Mesenchymal stem cell (in vitro differentiated cells and primary cell): ENCODE measurements around the gene PPIP5K1.

Source experiments
- DNase-seq: peaks from one replicate; pipeline ENCODE4 v3.0.0-alpha.2; 2013
- H2AFZ ChIP-seq: one replicate; pipeline ENCODE4 v1.6.1; 2013; ENCODE audit warnings: low read depth, mild to moderate bottlenecking, control low read depth, inconsistent platforms, low read length, moderate library complexity
- H2AK5ac ChIP-seq: 2 replicates; pipeline ENCODE4 v1.6.1; 2013; ENCODE audit warnings: low read length, moderate library complexity, mild to moderate bottlenecking, inconsistent platforms; ENCODE audit not compliant: severe bottlenecking
- H2BK120ac ChIP-seq: one replicate; pipeline ENCODE4 v1.6.1; 2013; ENCODE audit warnings: low read depth, mild to moderate bottlenecking, inconsistent platforms, low read length, moderate library complexity
- H2BK12ac ChIP-seq, 2 experiments: one replicate each; pipeline ENCODE4 v1.6.1; 2013; ENCODE audit warnings: inconsistent platforms in 2 of 2, low read length in 2 of 2, mild to moderate bottlenecking in 2 of 2, moderate library complexity in 2 of 2, control low read depth in 1 of 2
- H2BK15ac ChIP-seq: one replicate; pipeline ENCODE4 v1.6.1; 2013; ENCODE audit warnings: mild to moderate bottlenecking, low read depth, inconsistent platforms; ENCODE audit not compliant: poor library complexity, severe bottlenecking
- H2BK5ac ChIP-seq: 2 replicates; pipeline ENCODE4 v1.6.1; 2013; ENCODE audit warnings: low read depth, mild to moderate bottlenecking, low read length, control low read depth, inconsistent platforms; ENCODE audit not compliant: poor library complexity, severe bottlenecking
- H3K14ac ChIP-seq, 2 experiments: one replicate each; pipeline ENCODE4 v1.6.1; 2013; ENCODE audit warnings: inconsistent platforms in 2 of 2, low read length in 2 of 2, control low read depth in 1 of 2, mild to moderate bottlenecking in 1 of 2, moderate library complexity in 1 of 2
- H3K18ac ChIP-seq, 2 experiments: one replicate each; pipeline ENCODE4 v1.6.1; 2013; ENCODE audit warnings: inconsistent platforms in 2 of 2, low read length in 2 of 2, control low read depth in 1 of 2, low read depth in 1 of 2, mild to moderate bottlenecking in 1 of 2
- H3K23ac ChIP-seq, 2 experiments: one replicate each; pipeline ENCODE4 v1.6.1; 2013; ENCODE audit warnings: inconsistent platforms in 2 of 2, low read length in 2 of 2, mild to moderate bottlenecking in 2 of 2, moderate library complexity in 2 of 2, control low read depth in 1 of 2
- H3K27ac ChIP-seq: 2 replicates; pipeline ENCODE4 v1.5.1; 2013; ENCODE audit warnings: mild to moderate bottlenecking, moderate library complexity, low read length, control low read depth, inconsistent platforms; ENCODE audit not compliant: poor library complexity, severe bottlenecking
- H3K27me3 ChIP-seq, 2 experiments: 2 replicates each; pipeline versions ENCODE4 v1.6.1 to v1.7.0; 2013; ENCODE audit warnings: low read length in 2 of 2, mild to moderate bottlenecking in 2 of 2, moderate library complexity in 2 of 2, control low read depth in 1 of 2, inconsistent platforms in 1 of 2; ENCODE audit not compliant: control insufficient read depth in 1 of 2, insufficient read depth in 1 of 2
- H3K36me3 ChIP-seq, 2 experiments: 2 replicates each; pipeline versions ENCODE4 v1.6.1 to v1.7.0; 2013; ENCODE audit warnings: low read length in 2 of 2, control low read depth in 1 of 2, inconsistent platforms in 1 of 2, low read depth in 1 of 2, mild to moderate bottlenecking in 1 of 2; ENCODE audit not compliant: insufficient read depth in 2 of 2, control insufficient read depth in 1 of 2
- H3K4ac ChIP-seq, 2 experiments: one replicate each; pipeline ENCODE4 v1.6.1; 2013; ENCODE audit warnings: inconsistent platforms in 2 of 2, low read length in 2 of 2, mild to moderate bottlenecking in 2 of 2, moderate library complexity in 2 of 2, control low read depth in 1 of 2, low read depth in 1 of 2
- H3K4me1 ChIP-seq: 2 replicates; pipeline ENCODE4 v1.6.1; 2013; ENCODE audit warnings: low read depth, low read length, control low read depth; ENCODE audit not compliant: control insufficient read depth, insufficient read depth
- H3K4me2 ChIP-seq: 2 replicates; pipeline ENCODE4 v1.6.1; 2013; ENCODE audit warnings: low read length, mild to moderate bottlenecking, inconsistent platforms; ENCODE audit not compliant: poor library complexity, severe bottlenecking
- H3K4me3 ChIP-seq, 2 experiments: 2 replicates each; pipeline versions ENCODE4 v1.5.1 to v1.7.0; 2013; ENCODE audit warnings: low read length in 2 of 2, mild to moderate bottlenecking in 2 of 2, control low read depth in 1 of 2, low read depth in 1 of 2; ENCODE audit not compliant: insufficient read depth in 1 of 2
- H3K79me1 ChIP-seq: replicated peaks from 2 replicates; pipeline ENCODE4 v1.6.1; 2013; ENCODE audit warnings: mild to moderate bottlenecking, control low read depth, low read length, inconsistent platforms; ENCODE audit not compliant: poor library complexity, severe bottlenecking
- H3K9ac ChIP-seq: 2 replicates; pipeline ENCODE4 v1.7.0; 2013; ENCODE audit warnings: mild to moderate bottlenecking, low read length, moderate library complexity
- H3K9me3 ChIP-seq: 2 replicates; pipeline ENCODE4 v1.7.0; 2013; ENCODE audit warnings: mild to moderate bottlenecking, low read length; ENCODE audit not compliant: control insufficient read depth
- H4K8ac ChIP-seq: one replicate; pipeline ENCODE4 v1.6.1; 2013; ENCODE audit warnings: inconsistent platforms, mild to moderate bottlenecking, low read length, moderate library complexity
- H4K91ac ChIP-seq: one replicate; pipeline ENCODE4 v1.6.1; 2013; ENCODE audit warnings: mild to moderate bottlenecking, low read length, inconsistent platforms
- WGBS: methylation state at CpG from one replicate; pipeline ENCODE4 v1.1.7; 2013; ENCODE audit warnings: mixed read lengths; 5-methylcytosine and 5-hydroxymethylcytosine counted together

The PPIP5K1 gene

DNA sequence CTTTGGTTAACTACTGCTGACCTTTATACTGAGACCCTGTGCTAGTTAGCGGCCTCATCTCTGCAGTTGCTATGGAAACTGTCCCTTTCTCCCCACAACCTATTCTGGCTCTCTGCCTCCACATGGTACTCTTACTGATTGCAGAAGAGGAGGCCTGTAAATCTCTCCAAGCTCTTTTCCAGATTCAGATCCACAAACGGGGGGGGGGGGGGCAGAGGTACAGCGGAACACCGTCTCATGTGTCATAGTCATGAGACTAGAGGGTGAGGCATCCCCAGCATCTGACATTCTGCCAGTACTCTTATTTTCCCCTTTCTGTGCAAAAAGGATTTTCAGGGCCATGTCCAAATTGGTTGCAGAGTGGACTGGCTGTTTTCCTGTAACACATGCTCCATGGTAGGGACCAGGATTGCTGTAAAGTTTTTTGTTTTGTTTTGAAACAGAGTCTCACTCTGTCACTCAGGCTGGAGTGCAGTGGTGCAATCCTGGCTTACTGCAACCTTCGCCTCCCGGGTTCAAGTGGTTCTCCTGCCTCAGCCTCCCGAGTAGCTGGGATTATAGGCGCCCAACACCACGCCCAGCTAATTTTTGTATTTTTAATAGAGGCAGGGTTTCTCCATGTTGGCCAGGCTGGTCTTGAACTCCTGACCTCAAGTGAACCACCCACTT lies 80.9 kb downstream of the PPIP5K1 start:
- peak overlapping the region; percentile 94 for H3K9ac ChIP-seq
- peak overlapping the region in 1 of 2 experiments; percentile 85 for H3K4me3 ChIP-seq
- H3K23ac ChIP-seq: no peak overlapping the region
- H3K27me3 ChIP-seq: peaks cover 0 to 14% of the 10 kb centered on the region in 2 experiments
- peaks cover 13% of the 10 kb centered on the region for H3K4me1 ChIP-seq
- H3K79me1 ChIP-seq: no peaks in the 10 kb centered on the region
- H3K36me3 ChIP-seq: no peaks in the 10 kb centered on the region
- H3K4me2 ChIP-seq: no peak overlapping the region
- no peaks in the 10 kb centered on the region for H3K9me3 ChIP-seq
- no peak overlapping the region for H4K91ac ChIP-seq
- peak; percentile 62 for DNase-seq
- no peak overlapping the region for H2AFZ ChIP-seq
- H2BK15ac ChIP-seq: no peak overlapping the region
- no peak overlapping the region for H2BK5ac ChIP-seq
- peak overlapping the region in 1 of 2 experiments; percentile 61 for H2BK12ac ChIP-seq
- H2BK120ac ChIP-seq: peak overlapping the region; percentile 35
- H3K14ac ChIP-seq: peak overlapping the region in 1 of 2 experiments; percentile 21
- 73% methylated on average over 7 of the region's 9 CpGs for WGBS
- peak overlapping the region; percentile 46 for H2AK5ac ChIP-seq
- H3K27ac ChIP-seq: peak overlapping the region; percentile 82
- peak overlapping the region in 1 of 2 experiments; percentile 63 for H3K18ac ChIP-seq
- H3K4ac ChIP-seq: peak overlapping the region in 1 of 2 experiments; percentile 56
- H4K8ac ChIP-seq: peak overlapping the region; percentile 19

DNA sequence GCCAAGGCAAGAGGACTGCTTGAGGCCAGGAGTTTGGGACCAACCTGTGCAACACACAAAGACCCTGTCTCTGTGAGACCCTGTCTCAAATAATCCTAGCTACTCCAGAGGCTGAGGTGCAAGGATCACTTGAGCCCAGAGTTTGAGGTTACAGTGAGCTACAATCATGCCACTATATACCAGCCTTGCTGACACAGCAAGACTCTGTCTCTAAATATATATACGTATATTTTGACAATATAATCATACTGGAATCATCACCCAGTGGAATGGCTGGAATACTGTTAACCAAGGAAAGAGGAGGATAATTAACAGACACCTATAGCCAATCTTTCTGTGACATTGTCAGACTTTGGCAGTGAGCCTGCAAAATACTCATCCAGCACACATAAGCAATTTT lies 81.6 kb downstream of the PPIP5K1 start:
- Histone ChIP-seq H2BK15ac (no peak overlapping the region), H3K27me3 (peaks cover 0 to 14% of the 10 kb centered on the region in 2 experiments), H2BK5ac (no peak overlapping the region), H3K4me2 (no peak overlapping the region), H3K14ac (no peak overlapping the region), H3K18ac (peak overlapping the region in 1 of 2 experiments; percentile 67), H3K36me3 (no peaks in the 10 kb centered on the region), H2AFZ (no peak overlapping the region), H3K4ac (peak overlapping the region in 1 of 2 experiments; percentile 9), H4K8ac (no peak overlapping the region), H3K9ac (peak overlapping the region; percentile 94), H4K91ac (no peak overlapping the region), H2BK12ac (no peak overlapping the region), H3K27ac (no peak overlapping the region), H2AK5ac (peak overlapping the region; percentile 5), H3K9me3 (no peaks in the 10 kb centered on the region), H3K4me1 (peaks cover 13% of the 10 kb centered on the region), H2BK120ac (no peak overlapping the region), H3K79me1 (no peaks in the 10 kb centered on the region), H3K4me3 (peak overlapping the region in 1 of 2 experiments; percentile 85), H3K23ac (no peak overlapping the region)
- no peak for DNase-seq
- WGBS: no CpG with 5 or more reads among the region's 1 CpG

DNA sequence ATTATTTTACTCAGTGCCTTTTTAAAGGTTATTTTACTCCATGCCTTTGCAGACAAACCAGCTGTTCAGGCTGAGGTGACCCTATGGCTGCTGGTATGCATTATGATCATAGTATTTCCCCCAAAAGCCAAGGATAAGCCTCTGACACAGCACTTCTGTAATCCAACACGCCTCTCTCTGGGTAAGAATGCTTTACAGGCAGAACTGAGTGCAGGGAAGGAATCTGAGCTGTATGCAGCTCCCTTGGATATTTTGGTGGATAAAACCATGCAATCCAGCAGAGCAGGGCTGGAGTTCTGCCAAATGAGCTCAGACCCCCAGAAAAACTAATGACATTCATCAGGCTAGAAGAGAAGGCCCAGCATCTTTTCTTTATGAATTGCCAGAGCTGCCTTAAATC lies 84.3 kb downstream of the PPIP5K1 start:
- Histone ChIP-seq H3K27ac (peak overlapping the region; percentile 58), H4K8ac (no peak overlapping the region), H3K4me1 (peaks cover 5% of the 10 kb centered on the region), H3K23ac (no peak overlapping the region), H2AFZ (no peak overlapping the region), H3K4me2 (no peak overlapping the region), H2BK15ac (no peak overlapping the region), H3K79me1 (no peaks in the 10 kb centered on the region), H3K36me3 (no peaks in the 10 kb centered on the region), H3K14ac (no peak overlapping the region), H3K9me3 (no peaks in the 10 kb centered on the region), H2BK120ac (no peak overlapping the region), H3K18ac (no peak overlapping the region), H3K4ac (no peak overlapping the region), H3K9ac (peak overlapping the region; percentile 13), H4K91ac (no peak overlapping the region), H2AK5ac (no peak overlapping the region), H3K4me3 (no peak overlapping the region), H2BK5ac (no peak overlapping the region), H2BK12ac (no peak overlapping the region), H3K27me3 (no peaks in the 10 kb centered on the region)
- 67% methylated on average over 1 of the region's 1 CpG for WGBS
- peak; percentile 53 for DNase-seq

DNA sequence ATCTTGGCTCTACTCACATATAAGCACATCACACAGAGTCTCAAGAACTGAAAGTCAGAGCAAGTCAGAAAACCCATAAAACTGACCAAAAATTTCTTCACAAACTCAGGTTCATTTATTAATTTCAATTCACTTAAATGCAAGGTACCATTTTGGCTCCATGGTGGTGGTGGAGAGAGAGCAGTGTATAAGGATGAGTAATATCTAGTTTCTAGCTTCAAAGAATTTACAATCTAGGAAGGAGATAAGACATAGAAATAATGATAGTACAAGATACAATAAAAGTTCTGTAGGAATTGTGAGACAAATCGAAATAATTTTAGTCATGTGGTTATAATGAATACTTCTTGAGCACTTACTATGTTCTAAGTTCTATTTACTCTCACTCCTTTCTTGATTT lies 90.4 kb downstream of the PPIP5K1 start:
- Histone ChIP-seq H3K27ac (no peak overlapping the region), H2BK5ac (no peak overlapping the region), H3K4me1 (no peaks in the 10 kb centered on the region), H3K23ac (no peak overlapping the region), H4K91ac (no peak overlapping the region), H2BK120ac (no peak overlapping the region), H2BK12ac (no peak overlapping the region), H3K14ac (no peak overlapping the region), H2AFZ (no peak overlapping the region), H3K36me3 (no peaks in the 10 kb centered on the region), H3K9me3 (no peaks in the 10 kb centered on the region), H3K9ac (no peak overlapping the region), H3K4me3 (no peak overlapping the region), H3K27me3 (no peaks in the 10 kb centered on the region), H4K8ac (no peak overlapping the region), H3K79me1 (no peaks in the 10 kb centered on the region), H3K18ac (no peak overlapping the region), H2AK5ac (no peak overlapping the region), H3K4ac (no peak overlapping the region), H3K4me2 (no peak overlapping the region), H2BK15ac (no peak overlapping the region)
- WGBS: no CpG with 5 or more reads among the region's 1 CpG
- no peak for DNase-seq
